ENCODE measurements around the gene NXN.
"Not testable (repeated sequence)": the region's sequence is repeated elsewhere in the genome, so short reads cannot be mapped to it uniquely, and the experiment has no call there.

The NXN gene

DNA sequence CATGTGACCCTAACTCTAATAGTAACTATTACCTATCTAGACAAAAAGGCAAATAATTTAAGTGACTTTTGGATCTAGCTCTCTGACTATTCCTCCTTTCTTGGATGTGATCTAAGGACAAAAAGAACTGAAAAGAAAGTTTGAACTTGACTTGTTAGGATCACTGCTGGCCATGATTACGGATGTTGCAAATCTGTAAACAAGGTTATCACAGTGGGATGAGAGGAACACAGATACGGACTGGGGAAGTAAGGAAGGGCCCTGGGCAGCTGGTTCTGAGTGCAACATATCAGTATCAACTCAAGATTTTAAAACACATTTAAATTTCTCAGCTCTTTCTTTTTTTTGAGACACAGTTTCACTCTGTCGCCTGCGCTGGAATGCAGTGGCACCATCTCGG is 118.8 kb downstream of the NXN start:
- H3K27ac ChIP-seq = no peak overlapping the region
- no peak for TF ChIP-seq ZFX (IDR thresholded peaks at IDR 0.05; ENCODE audit: borderline replicate concordance)
- TF ChIP-seq, protein P1, sequence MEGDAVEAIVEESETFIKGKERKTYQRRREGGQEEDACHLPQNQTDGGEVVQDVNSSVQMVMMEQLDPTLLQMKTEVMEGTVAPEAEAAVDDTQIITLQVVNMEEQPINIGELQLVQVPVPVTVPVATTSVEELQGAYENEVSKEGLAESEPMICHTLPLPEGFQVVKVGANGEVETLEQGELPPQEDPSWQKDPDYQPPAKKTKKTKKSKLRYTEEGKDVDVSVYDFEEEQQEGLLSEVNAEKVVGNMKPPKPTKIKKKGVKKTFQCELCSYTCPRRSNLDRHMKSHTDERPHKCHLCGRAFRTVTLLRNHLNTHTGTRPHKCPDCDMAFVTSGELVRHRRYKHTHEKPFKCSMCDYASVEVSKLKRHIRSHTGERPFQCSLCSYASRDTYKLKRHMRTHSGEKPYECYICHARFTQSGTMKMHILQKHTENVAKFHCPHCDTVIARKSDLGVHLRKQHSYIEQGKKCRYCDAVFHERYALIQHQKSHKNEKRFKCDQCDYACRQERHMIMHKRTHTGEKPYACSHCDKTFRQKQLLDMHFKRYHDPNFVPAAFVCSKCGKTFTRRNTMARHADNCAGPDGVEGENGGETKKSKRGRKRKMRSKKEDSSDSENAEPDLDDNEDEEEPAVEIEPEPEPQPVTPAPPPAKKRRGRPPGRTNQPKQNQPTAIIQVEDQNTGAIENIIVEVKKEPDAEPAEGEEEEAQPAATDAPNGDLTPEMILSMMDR (IDR thresholded peaks at IDR 0.05) = no peak

DNA sequence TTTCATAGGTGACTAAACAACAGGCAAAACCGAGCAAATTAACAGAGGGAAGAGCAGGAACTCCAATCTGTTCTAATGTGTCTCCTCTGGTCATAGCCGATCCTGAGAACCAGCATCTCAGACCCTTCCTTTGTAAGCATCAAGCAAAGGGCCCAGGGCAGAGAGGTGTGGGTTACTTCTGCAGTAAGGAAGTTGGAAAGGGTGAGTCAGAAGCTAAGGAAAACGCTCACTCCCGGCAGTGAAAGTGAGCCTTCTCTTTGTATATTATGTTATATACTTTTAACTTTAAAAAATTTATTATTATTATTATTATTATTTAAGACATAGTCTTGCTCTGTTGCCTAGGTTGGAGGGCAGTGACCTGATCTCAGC is 119.8 kb downstream of the NXN start:
- TF ChIP-seq, protein P1 (IDR thresholded peaks at IDR 0.05) = no peak
- TF ChIP-seq ZFX (IDR thresholded peaks at IDR 0.05; ENCODE audit: borderline replicate concordance) = no peak
- H3K27ac ChIP-seq = no peak overlapping the region

DNA sequence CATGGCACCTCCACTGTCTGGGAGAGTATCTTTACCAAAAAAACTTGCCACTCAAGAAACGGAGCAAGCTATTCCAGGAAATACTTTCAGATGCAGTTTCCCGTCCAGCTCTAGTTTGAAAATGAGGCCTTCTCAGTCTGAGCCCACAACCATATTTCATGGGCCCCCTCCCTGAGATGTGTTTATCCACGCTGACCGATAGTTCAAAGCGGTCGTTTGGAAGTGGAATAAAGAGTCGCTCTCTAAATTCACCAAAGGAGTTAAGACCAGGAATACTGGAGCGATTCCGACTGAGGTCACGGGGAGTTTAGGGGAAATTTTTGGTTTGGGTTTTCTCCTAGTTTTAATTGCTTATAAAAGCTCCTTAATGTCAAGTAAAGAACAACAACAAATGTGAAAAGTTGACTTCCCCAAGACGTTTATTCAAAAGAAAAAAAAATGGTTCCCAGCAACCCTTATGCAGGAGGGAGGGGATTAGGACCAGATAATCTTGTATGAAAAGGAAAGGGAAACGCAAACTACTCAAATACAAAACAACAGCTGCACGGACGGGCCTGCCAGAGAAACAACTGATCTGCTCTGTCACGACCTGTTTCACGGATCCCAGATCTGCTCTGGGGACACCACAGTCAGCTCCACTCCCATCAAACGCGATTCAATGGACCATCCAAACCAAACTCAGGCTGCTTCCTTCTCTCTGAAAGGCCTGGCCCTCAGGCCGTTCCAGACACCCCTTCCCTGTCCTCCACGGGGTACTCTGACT is 120.3 kb downstream of the NXN start:
- no peak overlapping the region for H3K27ac ChIP-seq
- no peak for TF ChIP-seq ZFX (IDR thresholded peaks at IDR 0.05; ENCODE audit: borderline replicate concordance)
- TF ChIP-seq, protein P1 (IDR thresholded peaks at IDR 0.05) = no peak

DNA sequence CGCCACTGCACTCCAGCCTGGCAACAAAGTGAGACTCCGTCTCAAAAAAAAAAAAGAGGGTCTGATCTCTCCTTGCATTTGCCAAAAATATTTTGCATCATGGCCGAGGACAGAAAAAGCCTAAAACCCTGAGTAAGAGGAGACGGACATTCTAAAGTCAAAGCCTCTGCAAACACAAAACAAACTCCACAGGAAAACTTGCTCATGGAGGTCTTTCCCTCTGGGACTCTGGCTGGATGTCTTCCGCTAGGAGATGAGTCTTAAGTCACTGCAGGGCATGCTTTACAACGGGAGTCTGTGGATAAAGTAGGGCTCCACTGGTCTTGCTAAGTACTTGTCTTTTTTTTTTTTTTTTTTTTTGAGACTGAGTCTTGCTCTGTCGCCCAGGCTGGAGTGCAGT is 123.4 kb downstream of the NXN start:
- no peak overlapping the region for H3K27ac ChIP-seq
- TF ChIP-seq ZFX (IDR thresholded peaks at IDR 0.05; ENCODE audit: borderline replicate concordance) = no peak
- TF ChIP-seq, protein P1 (IDR thresholded peaks at IDR 0.05) = no peak

DNA sequence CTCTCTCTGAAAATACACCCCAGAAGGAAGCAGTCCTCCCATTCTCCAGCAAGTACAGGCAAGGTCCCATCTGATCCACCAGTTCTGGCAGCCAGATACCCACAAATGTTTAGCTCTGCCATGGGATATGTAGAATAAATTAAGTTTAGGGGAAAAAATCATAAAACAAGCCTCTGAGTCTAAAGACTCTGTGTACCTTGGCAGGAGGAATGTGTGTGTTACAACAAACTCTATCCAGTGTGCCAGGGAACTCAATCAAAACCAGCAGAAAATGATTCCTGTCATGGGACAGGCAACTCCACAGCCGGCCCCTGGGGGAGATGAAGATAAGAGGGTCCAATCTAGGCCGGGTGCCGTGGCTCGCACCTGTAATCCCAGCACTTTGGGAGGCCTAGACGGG is 124.0 kb downstream of the NXN start:
- H3K27ac ChIP-seq = no peak overlapping the region
- TF ChIP-seq ZFX (IDR thresholded peaks at IDR 0.05; ENCODE audit: borderline replicate concordance) = no peak
- TF ChIP-seq, protein P1 (IDR thresholded peaks at IDR 0.05) = no peak

DNA sequence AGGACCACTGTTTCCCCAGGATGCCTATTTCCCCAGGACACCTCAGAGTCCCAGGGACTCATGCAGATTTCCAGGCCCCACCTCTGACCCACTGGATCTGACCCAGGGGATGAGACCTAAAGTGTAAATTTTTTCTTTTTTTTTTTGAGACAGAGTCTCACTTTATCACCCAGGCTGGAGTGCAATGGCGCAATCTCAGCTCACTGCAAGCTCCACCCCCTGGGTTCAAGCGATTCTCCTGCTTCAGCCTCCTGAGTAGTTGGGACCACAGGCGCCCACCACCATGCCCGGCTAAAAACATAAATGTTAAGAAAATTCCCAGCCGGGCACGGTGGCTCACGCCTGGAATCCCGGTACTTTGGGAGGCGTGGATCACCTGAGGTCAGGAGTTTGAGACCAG is 126.7 kb downstream of the NXN start:
- H3K27ac ChIP-seq = not testable (repeated sequence)

DNA sequence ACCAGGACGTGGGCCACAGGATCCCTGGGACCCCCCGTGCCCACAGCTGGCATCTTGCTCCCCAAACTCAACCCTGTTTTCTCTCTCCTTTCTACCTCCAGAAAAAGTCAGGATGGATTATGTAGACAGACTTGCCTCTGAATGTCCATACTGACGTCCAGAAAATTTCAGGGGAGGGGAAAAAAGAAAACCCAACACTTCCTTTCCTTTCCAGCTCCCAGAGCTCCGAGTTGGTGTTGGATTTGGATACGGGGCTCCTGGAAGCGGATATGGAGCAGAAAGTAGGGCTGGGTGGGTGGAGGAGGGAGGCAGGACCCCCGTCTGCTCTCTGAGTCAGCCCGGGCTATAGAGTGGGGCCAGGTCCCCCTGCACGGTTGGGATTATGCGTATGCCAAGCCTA is 127.2 kb downstream of the NXN start:
- no peak overlapping the region for H3K27ac ChIP-seq
- TF ChIP-seq ZFX (IDR thresholded peaks at IDR 0.05; ENCODE audit: borderline replicate concordance) = no peak
- TF ChIP-seq, protein P1 (IDR thresholded peaks at IDR 0.05) = no peak

DNA sequence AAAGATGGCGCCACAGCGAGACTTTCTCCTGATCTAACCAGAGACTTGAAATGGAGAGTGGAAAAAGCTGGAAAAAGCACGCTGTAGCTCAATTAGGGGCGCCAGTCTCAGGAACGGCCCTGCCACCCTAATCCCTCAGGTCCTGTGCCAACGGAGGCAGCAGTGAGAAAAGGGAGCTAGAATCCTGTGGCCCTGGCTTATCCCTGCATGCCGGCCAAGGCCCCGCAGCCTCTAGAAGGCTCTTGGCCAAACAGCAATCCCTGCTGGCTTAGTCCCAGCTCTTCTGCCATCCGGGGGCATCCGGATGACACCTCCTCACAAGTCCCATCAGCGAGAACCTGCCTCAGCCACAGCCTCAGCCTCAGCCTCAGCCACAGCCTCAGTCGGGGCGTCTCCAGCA is 127.7 kb downstream of the NXN start:
- no peak for TF ChIP-seq ZFX (IDR thresholded peaks at IDR 0.05; ENCODE audit: borderline replicate concordance)
- TF ChIP-seq, protein P1 (IDR thresholded peaks at IDR 0.05) = no peak
- no peak overlapping the region for H3K27ac ChIP-seq
